Measurements from ENCODE around the gene LRRC75A.

DNA sequence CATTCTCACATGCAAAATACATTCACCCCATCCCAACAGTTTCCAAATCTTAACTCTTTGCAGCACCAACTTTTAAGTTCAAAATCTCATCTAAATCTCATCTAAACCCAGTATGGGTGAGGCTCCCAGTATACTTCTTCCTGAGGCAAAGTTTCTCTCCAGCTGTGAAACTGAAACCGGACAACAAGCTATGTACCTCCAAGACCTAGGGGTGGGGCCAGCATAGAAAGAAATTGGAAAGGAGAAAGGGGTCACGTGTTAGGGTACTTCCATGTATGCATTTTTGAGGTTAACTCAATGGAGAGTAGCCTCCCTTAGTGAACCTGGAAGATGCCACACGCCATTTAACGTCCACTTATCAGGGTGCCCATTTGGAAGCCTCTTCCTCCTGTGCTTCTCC is 23.9 kb upstream of the LRRC75A start:
- TF ChIP-seq, protein P1, sequence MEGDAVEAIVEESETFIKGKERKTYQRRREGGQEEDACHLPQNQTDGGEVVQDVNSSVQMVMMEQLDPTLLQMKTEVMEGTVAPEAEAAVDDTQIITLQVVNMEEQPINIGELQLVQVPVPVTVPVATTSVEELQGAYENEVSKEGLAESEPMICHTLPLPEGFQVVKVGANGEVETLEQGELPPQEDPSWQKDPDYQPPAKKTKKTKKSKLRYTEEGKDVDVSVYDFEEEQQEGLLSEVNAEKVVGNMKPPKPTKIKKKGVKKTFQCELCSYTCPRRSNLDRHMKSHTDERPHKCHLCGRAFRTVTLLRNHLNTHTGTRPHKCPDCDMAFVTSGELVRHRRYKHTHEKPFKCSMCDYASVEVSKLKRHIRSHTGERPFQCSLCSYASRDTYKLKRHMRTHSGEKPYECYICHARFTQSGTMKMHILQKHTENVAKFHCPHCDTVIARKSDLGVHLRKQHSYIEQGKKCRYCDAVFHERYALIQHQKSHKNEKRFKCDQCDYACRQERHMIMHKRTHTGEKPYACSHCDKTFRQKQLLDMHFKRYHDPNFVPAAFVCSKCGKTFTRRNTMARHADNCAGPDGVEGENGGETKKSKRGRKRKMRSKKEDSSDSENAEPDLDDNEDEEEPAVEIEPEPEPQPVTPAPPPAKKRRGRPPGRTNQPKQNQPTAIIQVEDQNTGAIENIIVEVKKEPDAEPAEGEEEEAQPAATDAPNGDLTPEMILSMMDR (IDR thresholded peaks at IDR 0.05; ENCODE audit: poor library complexity), result no peak
- TF ChIP-seq EZH2 (IDR thresholded peaks at IDR 0.05; ENCODE audit: borderline replicate concordance), result no peak
